MCF 10A (cell line): ENCODE results near the gene RAC2. TPM values are rescaled to one million over a fixed set of nuclear protein-coding genes. Genes with fewer than 3 reads are reported as not detected.

Source experiments
- BruUV-seq: library from RNA; stranded (reverse); fragments of 400-500 nt; replicated peaks from 2 replicates; lab custom pipeline; 2021; lab: Mats Ljungman, UMichigan
- CTCF ChIA-PET: fragments of 300-600 bp; sonication (Branson Sonifier 250); formaldehyde crosslinking; extraction: SDS; loops from one replicate; lab custom pipeline; 2021; ENCODE audit warnings: antibody characterized with exemption, inconsistent platforms; lab: Yijun Ruan, JAX
- POLR2A ChIA-PET: fragments of 300-600, 350-650 bp; sonication (Branson Sonifier 250); formaldehyde crosslinking; extraction: SDS; loops from one replicate; lab custom pipeline; 2020; ENCODE audit warnings: antibody characterized with exemption, inconsistent platforms; lab: Yijun Ruan, JAX
- DNase-seq: peaks from one replicate; pipeline ENCODE4 v3.0.0-alpha.2; 2018; ENCODE audit not compliant: unreplicated experiment
- H3K27ac Mint-ChIP-seq: one replicate; pipeline ENCODE4 v1.8.0; 2022; ENCODE audit warnings: mild to moderate bottlenecking, low read depth, mixed read lengths; ENCODE audit not compliant: unreplicated experiment
- H3K27me3 Mint-ChIP-seq: one replicate; pipeline ENCODE4 v1.8.0; 2022; ENCODE audit warnings: mixed read lengths; ENCODE audit not compliant: insufficient read depth, unreplicated experiment
- H3K36me3 Mint-ChIP-seq: one replicate; pipeline ENCODE4 v1.8.0; 2022; ENCODE audit warnings: mild to moderate bottlenecking, moderate library complexity, mixed read lengths; ENCODE audit not compliant: insufficient read depth, unreplicated experiment
- H3K4me1 Mint-ChIP-seq: one replicate; pipeline ENCODE4 v1.8.0; 2022; ENCODE audit warnings: mixed read lengths; ENCODE audit not compliant: insufficient read depth, unreplicated experiment
- H3K4me3 Mint-ChIP-seq: one replicate; pipeline ENCODE4 v1.8.0; 2022; ENCODE audit warnings: mild to moderate bottlenecking, moderate library complexity, mixed read lengths; ENCODE audit not compliant: unreplicated experiment
- H3K9me3 Mint-ChIP-seq: one replicate; pipeline ENCODE4 v1.8.0; 2022; ENCODE audit warnings: mixed read lengths; ENCODE audit not compliant: unreplicated experiment
- CTCF ChIP-seq: fragments of 200-600 bp; IDR thresholded peaks from one replicate; pipeline ENCODE4 v1.8.0; 2022; ENCODE audit warnings: antibody characterized with exemption, mild to moderate bottlenecking; ENCODE audit not compliant: unreplicated experiment
- intact Hi-C: fragments of 100-400 bp; cut with micrococcal nuclease; formaldehyde crosslinking; loops from 2 replicates; pipeline ENCODE4 v1.14.1; 2022
- total RNA-seq: library from RNA; stranded (reverse); gene quantifications from 2 replicates; pipeline ENCODE4 v1.2.3, GENCODE V29; 2022

RAC2 gene
- total RNA-seq, 1 experiment from 2014 or later, result 42.4 TPM

GRCh38 chr22:37287550-37287951 lies 43.5 kb upstream of the RAC2 start:
- H3K27ac Mint-ChIP-seq, result no peak overlapping the region
- peaks cover 2% of the 10 kb centered on the region for H3K36me3 Mint-ChIP-seq
- ChIA-PET CTCF (interaction anchor here (0.9 to 2.0 kb wide), 3 partner anchors 27 to 170 kb away, joined by 4 to 8 read pairs (median 4); no protein-coding TSS in a partner anchor), POLR2A (no interaction called here)
- H3K27me3 Mint-ChIP-seq, result peaks cover 24% of the 10 kb centered on the region
- H3K4me3 Mint-ChIP-seq, result no peak overlapping the region
- DNase-seq, result no peak
- BruUV-seq, result no TSS peak
- no peaks in the 10 kb centered on the region for H3K9me3 Mint-ChIP-seq
- intact Hi-C loops, result no loop called here
- TF ChIP-seq CTCF, result no peak
- peaks cover 4% of the 10 kb centered on the region for H3K4me1 Mint-ChIP-seq

- ChIA-PET CTCF (interaction anchor here (0.6 to 2.0 kb wide), 2 partner anchors 25 to 26 kb away, joined by 3 to 8 read pairs; no protein-coding TSS in a partner anchor), POLR2A (interaction anchor here (0.7 kb wide), 1 partner anchor 886 kb away, joined by 3 read pairs; no protein-coding TSS in a partner anchor)
- Mint-ChIP-seq H3K9me3 (no peaks in the 10 kb centered on the region), H3K27me3 (peaks cover 28% of the 10 kb centered on the region), H3K27ac (no peak overlapping the region), H3K4me3 (no peak overlapping the region), H3K4me1 (peaks cover 12% of the 10 kb centered on the region), H3K36me3 (peaks cover 4% of the 10 kb centered on the region)
- no TSS peak for BruUV-seq
- TF ChIP-seq CTCF, result no peak
- DNase-seq, result no peak
- intact Hi-C loops, result no loop called here
These were observed 41.9 kb upstream of the RAC2 start for GRCh38 chr22:37285937-37286336.

GRCh38 chr22:37284805-37285355 lies 40.8 kb upstream of the RAC2 start:
- peaks cover 4% of the 10 kb centered on the region for H3K36me3 Mint-ChIP-seq
- peaks cover 12% of the 10 kb centered on the region for H3K4me1 Mint-ChIP-seq
- ChIA-PET POLR2A (interaction anchor here (0.7 kb wide), 1 partner anchor 10 kb away, joined by 3 read pairs; no protein-coding TSS in a partner anchor), CTCF (no interaction called here)
- DNase-seq, result no peak
- H3K9me3 Mint-ChIP-seq, result no peaks in the 10 kb centered on the region
- no peak overlapping the region for H3K4me3 Mint-ChIP-seq
- BruUV-seq, result no TSS peak
- TF ChIP-seq CTCF, result no peak
- H3K27me3 Mint-ChIP-seq, result peaks cover 28% of the 10 kb centered on the region
- intact Hi-C loops, result no loop called here
- no peak overlapping the region for H3K27ac Mint-ChIP-seq

- H3K9me3 Mint-ChIP-seq, result no peaks in the 10 kb centered on the region
- POLR2A ChIA-PET, result interaction anchor here (0.7 kb wide), 1 partner anchor 9 kb away, joined by 3 read pairs; no protein-coding TSS in a partner anchor
These were observed 40.2 kb upstream of the RAC2 start for GRCh38 chr22:37284126-37284804.

More at GRCh38 chr22:37284126-37284804, 40.2 kb upstream of the RAC2 start:
- intact Hi-C loops, result no loop called here
- BruUV-seq, result no TSS peak
- peaks cover 28% of the 10 kb centered on the region for H3K27me3 Mint-ChIP-seq
- DNase-seq, result no peak
- H3K36me3 Mint-ChIP-seq, result peaks cover 4% of the 10 kb centered on the region
- CTCF ChIA-PET, result no interaction called here
- TF ChIP-seq CTCF, result no peak
- no peak overlapping the region for H3K4me3 Mint-ChIP-seq
- peaks cover 12% of the 10 kb centered on the region for H3K4me1 Mint-ChIP-seq
- no peak overlapping the region for H3K27ac Mint-ChIP-seq
